ENCODE measurements around the gene SIDT1.

Gene SIDT1

GRCh38 chr3:113673593-113673992 lies 141.2 kb downstream of the SIDT1 start:
- no peak for TF ChIP-seq CTCF (conservative IDR thresholded peaks at IDR 0.05; ENCODE audit: control insufficient read depth, insufficient read depth, low read depth, low read length)
- H3K4me3 ChIP-seq (ENCODE audit: control insufficient read depth, low read depth, low read length), result no peak overlapping the region
- DNase-seq (ENCODE audit: low read depth), result no peak

- H3K4me3 ChIP-seq (ENCODE audit: control insufficient read depth, low read depth, low read length), result no peak overlapping the region
Observed at GRCh38 chr3:113676261-113676660, 143.9 kb downstream of the SIDT1 start.

GRCh38 chr3:113677737-113678136 lies 145.4 kb downstream of the SIDT1 start:
- no peak for DNase-seq (ENCODE audit: low read depth)
- H3K4me3 ChIP-seq (ENCODE audit: control insufficient read depth, low read depth, low read length), result no peak overlapping the region
- TF ChIP-seq CTCF (conservative IDR thresholded peaks at IDR 0.05; ENCODE audit: control insufficient read depth, insufficient read depth, low read depth, low read length), result no peak

More at GRCh38 chr3:113676261-113676660, 143.9 kb downstream of the SIDT1 start:
- DNase-seq (ENCODE audit: low read depth), result no peak
- TF ChIP-seq CTCF (conservative IDR thresholded peaks at IDR 0.05; ENCODE audit: control insufficient read depth, insufficient read depth, low read depth, low read length), result no peak

GRCh38 chr3:113678773-113679172 lies 146.4 kb downstream of the SIDT1 start:
- no peak for TF ChIP-seq CTCF (conservative IDR thresholded peaks at IDR 0.05; ENCODE audit: control insufficient read depth, insufficient read depth, low read depth, low read length)
- no peak overlapping the region for H3K4me3 ChIP-seq (ENCODE audit: control insufficient read depth, low read depth, low read length)
- DNase-seq (ENCODE audit: low read depth), result no peak

Measured in fibroblast of mammary gland (primary cell).